SKM-1 (cell line): ENCODE data around the gene CHST11.
A peak's percentile ranks its signal among the peaks of the same experiment; 100 is the strongest.
"Not testable (repeated sequence)": the region's sequence is repeated elsewhere in the genome, so short reads cannot be mapped to it uniquely, and the experiment has no call there.

Experiments used
- DNase-seq: peaks from one replicate; lab custom pipeline; 2025; ENCODE audit not compliant: unreplicated experiment; lab: John Stamatoyannopoulos, UW

The CHST11 gene

GRCh38 chr12:104729610-104730446, 273.1 kb downstream of the CHST11 start:
- no peak for DNase-seq

DNA sequence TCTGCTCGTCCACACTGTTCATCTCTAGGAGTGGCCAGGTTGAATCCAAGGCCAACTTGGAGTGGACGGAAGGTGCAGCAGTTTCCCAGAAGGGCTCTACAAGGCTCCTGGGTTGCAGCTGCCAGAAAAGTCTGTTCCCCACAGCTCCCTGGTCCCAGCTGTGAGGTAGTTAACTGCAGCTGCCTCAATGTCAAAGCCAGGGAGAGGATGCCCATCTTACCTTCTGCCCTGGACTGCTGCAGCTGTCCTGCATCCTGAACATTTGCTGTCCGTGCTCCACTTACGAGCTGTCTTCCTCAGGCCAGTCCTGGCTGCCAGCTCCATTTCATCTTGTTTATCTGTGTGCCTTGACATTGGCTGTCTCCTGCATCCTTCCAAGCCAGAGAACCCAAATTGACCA, 274.0 kb downstream of the CHST11 start:
- DNase-seq, result no peak

DNA sequence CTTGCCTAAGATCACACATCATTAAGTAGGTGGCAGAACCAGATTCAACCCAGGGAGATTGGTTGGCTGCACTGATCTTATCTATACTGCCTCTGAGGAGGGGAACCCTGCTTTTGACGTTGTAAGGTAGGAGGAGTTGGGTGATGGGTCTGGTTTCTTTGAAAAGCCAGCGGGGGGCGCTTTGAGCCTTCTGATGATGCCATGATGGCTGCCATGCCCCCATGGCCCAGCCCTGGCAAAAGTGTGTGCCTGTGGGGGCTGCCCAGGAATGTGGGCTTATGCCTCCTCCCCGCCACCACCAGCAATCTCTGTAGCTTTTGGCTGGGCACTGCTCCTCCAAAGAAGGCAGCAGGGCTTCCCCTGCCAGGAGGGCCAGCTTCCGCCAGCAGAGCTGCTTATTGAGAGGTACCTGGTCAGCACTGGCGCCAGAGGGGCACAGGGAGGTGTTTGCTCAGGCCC, 277.0 kb downstream of the CHST11 start:
- DNase-seq, result no peak

- no peak for DNase-seq
Observed at GRCh38 chr12:104734541-104735095, 277.9 kb downstream of the CHST11 start.

DNA sequence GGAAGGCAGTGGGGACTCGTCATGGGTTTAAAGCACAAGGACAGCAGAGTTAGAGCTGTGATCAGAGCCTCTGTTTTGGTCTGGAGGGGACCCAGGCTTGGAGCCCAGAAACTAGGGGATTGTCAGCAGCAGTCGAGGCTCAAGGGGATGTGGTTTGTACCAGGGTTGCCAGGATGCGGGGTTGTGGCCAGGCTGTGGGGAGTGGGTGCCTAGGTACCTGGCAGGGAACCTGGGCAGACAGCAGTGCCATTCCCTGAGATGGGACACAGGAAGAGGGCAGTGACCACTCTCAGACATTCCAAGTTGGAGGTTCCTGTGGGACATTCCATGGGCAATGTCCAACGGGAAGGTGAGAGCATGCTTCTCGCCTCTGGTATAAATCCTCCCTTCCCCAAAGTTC, 279.1 kb downstream of the CHST11 start:
- DNase-seq, result no peak

- no peak for DNase-seq
Observed at GRCh38 chr12:104736307-104736706, 279.6 kb downstream of the CHST11 start.

GRCh38 chr12:104737113-104737512, 280.4 kb downstream of the CHST11 start:
- no peak for DNase-seq

- no peak for DNase-seq
Observed at GRCh38 chr12:104737791-104738301, 281.1 kb downstream of the CHST11 start.

GRCh38 chr12:104738331-104738730, 281.6 kb downstream of the CHST11 start:
- DNase-seq, result no peak

DNA sequence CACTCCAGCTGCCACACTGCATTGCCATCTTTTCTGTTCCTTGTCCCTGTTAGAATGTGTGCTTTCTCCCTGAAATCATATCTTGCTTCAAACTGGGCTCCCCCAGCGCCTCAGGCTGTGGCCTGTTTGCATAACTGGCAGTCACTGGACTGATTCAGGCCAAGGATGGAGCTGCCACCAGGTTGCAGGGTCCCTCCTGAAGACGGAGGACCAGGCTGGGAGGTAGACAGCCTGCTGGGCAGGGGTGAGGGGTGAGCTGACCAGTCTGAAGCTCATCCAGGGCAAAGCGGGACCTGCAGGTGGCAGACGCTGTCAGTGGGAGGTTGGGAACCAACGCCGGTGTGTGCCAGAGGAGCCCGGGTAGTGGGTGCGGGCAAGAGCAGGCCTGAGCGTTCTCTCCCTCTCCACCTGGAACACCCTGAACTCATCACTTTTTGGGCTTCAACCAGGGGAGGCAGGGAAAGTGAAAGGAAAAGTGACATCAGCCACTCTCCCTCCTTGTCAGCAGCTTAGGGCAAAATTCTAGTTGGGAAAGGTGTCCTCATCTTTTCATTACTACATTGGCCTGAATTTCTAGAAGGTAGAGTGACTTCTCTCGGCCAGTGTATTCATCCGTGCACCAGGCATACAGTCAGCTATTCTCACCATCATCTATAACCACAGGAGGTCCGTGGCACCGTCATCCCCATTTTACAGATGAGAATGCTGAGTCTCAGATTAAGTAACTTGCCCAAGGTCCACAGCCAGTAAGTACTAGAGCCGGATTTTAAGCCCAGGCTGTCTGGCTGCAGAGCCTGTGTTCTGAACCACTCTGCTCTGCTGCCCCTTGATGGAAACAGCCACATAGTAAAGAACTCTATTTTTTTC, 282.3 kb downstream of the CHST11 start:
- no peak for DNase-seq

GRCh38 chr12:104740668-104741067, 283.9 kb downstream of the CHST11 start:
- DNase-seq, result peak; percentile 13

DNA sequence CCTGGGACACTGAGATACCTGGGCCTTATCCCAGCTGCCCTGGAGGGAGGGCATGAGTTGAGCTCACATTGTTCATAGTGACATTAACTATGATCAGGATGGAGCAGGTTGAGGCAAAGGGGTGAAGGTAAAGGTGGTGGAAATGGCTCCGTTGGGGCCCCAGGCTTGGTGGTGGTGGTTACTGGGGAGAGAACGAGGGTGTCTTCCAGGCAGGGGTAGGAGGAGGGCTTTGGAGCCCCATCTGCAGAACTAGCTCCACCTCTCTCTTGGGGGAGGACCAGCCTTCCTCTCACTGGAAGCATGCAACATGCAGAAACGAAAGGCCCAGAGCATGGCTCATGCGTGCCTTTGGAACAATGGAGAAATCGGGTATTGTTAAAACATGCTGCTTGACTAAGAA, 284.3 kb downstream of the CHST11 start:
- DNase-seq, result no peak

GRCh38 chr12:104741497-104742367, 285.0 kb downstream of the CHST11 start:
- DNase-seq, result no peak

GRCh38 chr12:104742551-104743201, 285.9 kb downstream of the CHST11 start:
- DNase-seq, result no peak

DNA sequence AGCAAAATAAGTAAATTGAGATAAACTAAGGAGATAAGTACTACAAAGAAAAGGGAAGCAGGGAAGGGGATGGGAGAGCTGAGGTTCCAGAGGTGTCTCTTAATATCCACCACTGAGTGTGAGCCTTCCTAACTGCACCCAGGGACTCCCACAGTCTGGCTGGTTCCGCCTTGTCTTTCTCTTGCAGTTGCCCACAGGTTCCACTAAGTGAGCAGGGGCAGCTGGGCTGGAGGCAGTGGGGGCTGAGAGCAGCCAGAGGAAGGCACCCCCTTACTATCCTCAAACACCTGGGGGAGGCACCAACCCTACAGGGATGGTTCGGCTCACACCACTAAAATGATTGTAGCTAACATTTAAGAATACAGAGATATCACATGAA, 286.4 kb downstream of the CHST11 start:
- DNase-seq, result no peak

DNA sequence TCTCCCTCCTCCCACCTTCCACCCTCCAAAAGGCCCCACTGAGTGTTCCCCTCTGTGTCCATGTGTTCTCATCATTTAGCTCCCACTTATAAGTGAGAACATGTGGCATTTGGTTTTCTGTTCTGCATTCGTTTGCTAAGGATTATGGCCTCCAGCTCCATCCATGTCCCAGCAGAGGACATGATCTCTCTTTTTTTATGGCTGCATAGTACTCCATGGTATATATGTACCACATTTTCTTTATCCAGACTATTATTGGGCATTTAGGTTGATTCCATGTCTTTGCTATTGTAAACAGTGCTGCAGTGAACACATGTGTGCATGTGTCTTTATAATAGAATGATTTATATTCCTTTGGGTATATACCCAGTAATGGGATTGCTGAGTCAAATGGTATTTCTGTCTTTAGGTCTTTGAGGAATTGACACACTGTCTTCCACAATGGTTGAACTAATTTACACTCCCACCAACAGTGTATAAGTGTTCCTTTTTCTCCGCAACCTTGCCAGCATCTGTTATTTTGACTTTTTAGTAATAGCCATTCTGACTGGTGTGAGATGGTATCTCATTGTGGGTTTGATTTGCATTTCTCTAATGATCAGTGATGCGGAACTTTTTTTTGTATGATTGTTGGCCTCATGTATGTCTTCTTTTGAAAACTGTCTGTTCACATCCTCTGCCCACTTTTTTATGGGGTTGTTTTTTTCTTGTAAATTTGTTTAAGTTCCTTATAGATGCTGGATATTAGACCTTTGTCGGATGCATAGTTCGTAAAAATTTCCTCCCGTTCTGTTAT, 287.2 kb downstream of the CHST11 start:
- not testable (repeated sequence) for DNase-seq

DNA sequence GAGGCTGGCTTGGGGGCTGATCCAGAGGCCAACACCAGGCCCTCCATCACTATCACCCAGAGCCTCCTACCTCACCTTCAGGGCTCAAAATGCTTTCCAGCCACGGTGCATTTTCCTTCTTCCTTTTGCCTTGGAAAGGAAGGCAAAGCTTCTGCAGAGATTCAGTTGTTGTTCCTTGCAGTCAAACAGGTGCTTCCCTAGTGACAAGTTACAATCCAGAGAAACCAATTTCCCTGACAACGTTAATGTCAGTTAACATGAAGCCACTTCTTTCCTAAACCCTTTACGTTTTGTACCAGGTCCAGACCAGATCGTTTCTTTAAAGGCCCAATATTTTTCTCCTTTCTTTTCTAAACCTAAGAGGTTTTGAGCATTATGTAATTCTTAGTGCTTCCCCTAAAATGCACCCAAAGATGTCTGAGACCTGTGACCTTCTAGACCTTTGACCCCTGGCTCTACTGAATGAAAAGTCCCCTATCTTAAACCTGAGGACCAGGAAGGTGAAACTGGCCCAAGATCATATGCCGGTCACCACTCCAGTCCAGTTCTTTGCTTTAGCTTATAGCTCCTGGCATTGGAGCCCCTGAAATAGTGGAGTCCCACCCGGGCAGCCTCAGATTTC, 289.8 kb downstream of the CHST11 start:
- DNase-seq, result no peak

- DNase-seq, result no peak
Observed at GRCh38 chr12:104747330-104747729, 290.6 kb downstream of the CHST11 start.

- DNase-seq, result no peak
Observed at GRCh38 chr12:104747955-104748354, 291.2 kb downstream of the CHST11 start.
